ENCODE measurements around the gene PTTG2.
"Not testable (repeated sequence)": the region's sequence is repeated elsewhere in the genome, so short reads cannot be mapped to it uniquely, and the experiment has no call there.

Gene PTTG2

GRCh38 chr4:37960098-37960497 lies at the start of gene PTTG2:
TSS of gene PTTG2 (plus strand) at chr4:37960398. CDS start at chr4:37960435, 37 bp downstream.
- no peak for DNase-seq (ENCODE audit: low read depth, low spot score)

DNA sequence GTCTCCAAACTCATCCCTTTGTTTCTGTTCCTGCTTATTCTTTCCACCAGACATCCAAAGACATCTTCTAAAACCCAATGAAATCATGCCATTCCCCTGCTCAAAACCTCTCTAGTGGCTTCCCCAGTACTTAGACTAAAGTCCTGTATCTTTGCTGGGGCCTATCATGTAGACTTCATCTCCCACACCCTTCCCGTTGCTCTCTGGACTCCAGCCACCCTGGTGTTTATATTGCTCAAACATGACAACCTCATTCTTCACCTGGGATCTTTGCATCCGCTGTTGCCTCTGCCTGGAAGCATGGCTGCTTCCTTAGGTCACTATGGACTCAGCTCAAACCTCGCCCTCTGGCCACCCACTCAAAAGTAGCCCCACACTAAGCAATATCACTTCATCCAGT lies 45.7 kb upstream of the PTTG2 start:
- no peak for DNase-seq (ENCODE audit: low read depth, low spot score)

DNA sequence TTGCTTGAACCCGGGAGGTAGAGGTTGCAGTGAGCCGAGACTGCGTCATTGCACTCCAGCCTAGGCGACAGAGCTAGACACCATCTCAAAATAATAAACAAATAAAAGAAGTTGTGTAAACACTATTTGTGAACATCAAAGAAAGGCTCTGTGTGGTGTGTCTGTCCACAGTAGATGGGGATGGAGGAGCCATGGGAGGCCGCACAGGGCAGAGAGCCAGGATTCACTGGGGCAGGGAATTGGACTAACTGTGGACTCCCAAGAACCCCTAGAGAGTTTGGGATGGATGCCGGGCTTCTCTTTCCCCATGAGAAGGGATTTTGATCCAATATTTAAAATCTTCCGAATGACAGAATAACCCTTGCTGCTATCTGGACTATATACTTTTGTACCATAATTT lies 42.8 kb upstream of the PTTG2 start:
- no peak for DNase-seq (ENCODE audit: low read depth, low spot score)

GRCh38 chr4:37918653-37919052 lies 41.5 kb upstream of the PTTG2 start:
- no peak for DNase-seq (ENCODE audit: low read depth, low spot score)

DNA sequence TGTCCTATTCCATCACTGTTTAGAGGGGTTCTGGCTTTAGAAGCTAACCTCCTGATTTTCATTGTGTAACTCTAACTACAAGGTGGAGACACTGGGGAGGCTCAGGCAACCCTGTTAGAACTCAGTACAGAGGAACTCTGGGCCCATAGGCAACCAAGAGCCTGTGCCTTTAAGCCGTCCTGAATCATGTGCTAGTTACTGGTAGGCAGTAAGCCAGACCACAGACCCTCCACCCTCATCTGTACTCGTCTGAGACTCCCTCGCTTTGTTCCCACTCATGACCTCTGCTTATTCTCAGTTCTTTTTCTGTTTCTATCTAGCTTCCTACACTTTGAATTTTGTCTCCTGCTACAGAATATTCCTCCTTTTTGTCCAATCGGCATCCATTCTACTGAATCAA lies 37.9 kb upstream of the PTTG2 start:
- no peak for DNase-seq (ENCODE audit: low read depth, low spot score)

DNA sequence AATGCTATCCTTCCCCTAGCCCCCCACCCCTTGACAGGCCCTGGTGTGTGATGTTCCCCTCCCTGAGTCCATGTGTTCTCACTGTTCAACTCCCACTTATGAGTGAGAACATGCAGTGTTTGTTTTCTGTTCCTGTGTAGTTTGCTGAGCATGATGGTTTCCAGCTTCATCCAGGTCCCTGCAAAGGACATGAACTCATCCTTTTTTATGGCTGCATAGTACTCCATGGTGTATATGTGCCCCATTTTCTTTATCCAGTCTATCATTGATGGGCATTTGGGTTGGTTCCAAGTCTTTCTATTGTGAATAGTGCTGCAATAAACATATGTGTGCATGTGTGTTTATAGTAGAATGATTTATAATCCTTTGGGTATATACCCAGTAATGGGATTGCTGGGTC lies 37.1 kb upstream of the PTTG2 start:
- DNase-seq (ENCODE audit: low read depth, low spot score): not testable (repeated sequence)

- DNase-seq (ENCODE audit: low read depth, low spot score): no peak
Measured at GRCh38 chr4:37924946-37925345, 35.3 kb upstream of the PTTG2 start.

DNA sequence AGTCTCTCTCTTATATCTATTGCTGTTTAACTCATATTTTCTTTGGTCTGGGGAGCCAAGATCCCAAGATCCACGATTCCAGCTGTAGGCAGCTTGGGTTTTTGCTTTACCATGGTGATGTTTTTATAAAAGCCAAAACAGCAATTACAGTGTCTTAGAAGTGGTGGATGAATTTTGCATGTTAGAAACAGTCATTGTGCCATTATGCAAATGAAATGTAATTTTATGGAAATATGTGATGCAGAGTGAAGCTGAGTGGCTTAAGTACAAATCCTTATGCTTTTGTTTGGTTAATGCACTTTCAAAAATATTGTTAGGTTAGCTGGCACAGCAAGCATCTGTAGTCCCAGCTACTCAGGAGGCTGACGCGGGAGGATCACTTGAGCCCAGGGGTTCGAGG lies 32.8 kb upstream of the PTTG2 start:
- no peak for DNase-seq (ENCODE audit: low read depth, low spot score)

GRCh38 chr4:37928426-37929416 lies 31.5 kb upstream of the PTTG2 start:
- DNase-seq (ENCODE audit: low read depth, low spot score): no peak

DNA sequence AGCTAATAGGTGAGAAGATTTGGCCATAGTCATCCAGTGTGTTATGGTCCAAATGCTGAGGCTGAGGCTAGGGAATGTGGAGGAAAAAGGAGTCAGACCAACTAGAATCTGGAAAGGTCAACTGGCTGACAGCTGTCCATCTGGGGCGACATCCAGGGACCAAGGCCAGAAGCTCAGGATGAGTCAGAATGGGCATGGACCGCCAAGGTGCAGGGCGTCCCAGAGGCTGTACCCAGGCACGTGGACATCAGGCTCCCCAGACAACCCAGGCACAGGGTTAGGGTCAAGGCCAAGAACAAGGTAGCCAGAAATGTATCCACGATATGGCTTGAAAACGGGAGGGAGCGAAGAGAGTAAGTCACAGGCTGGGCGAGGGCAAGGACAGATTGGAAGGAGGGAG lies 26.1 kb upstream of the PTTG2 start:
- DNase-seq (ENCODE audit: low read depth, low spot score): no peak

DNA sequence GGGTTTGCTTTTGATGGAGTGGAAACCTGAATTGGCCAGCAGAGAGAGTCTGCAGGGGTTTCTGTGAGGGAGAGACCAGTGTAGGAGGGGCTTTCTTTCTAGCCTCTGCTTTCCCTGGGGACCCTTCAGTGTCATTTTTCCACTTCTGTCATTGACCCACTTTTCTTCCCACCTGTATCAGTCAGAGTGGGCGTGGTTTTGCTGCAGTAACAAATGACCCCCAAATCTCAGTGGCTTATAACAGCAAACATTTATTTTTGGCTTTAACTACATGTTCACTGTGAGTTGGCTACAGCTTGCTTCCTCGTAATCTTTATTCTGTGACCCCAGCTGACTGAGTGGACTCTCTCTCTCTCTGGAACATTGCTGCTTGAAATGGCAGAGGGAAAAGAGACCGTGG lies 25.6 kb upstream of the PTTG2 start:
- DNase-seq (ENCODE audit: low read depth, low spot score): no peak

DNA sequence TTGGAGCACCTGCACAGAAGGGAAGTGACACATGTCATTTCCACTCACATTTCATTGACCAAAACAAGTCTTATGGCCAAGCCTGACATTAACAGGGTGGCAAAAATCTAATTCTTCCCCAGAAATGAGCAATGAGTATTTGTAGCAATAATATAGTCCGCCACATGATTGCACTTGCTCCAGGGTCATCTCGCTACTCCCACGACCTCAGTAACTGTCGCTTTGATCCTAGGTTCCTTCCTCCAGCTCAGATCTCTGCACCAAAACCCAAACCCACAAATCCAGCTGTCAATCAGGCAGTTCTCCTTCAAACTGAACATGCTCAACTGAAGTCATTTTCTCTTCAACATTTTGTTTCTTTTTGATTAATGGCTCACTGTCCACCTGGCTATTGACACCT lies 25.2 kb upstream of the PTTG2 start:
- DNase-seq (ENCODE audit: low read depth, low spot score): no peak

DNA sequence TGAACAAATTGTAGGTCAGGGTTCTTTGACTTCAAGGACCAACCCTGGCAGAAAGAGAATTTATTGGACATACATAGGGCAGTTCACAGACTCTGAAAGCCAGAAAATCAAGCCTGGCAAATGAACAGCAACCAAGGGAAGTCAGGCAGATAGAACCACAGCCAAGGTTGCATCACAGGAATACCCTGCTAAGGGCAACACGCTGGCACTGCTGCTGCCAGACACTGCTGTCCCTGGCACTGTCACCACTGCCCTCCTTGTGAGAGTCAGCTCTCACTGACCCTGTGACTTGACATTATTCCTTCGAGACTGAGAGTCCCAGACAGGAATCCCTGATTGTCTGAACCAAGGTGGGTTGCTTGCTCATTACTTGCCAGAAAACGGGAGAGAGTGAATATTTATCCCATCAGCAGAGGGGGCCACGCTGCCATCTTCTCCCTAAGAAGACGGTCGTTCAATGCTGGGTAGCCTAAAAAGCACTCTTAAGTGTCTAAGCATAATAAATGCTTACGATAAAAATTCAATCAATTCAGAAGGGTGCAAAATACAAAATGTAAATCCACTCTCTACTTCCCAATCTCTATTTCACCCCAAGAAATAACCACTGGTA lies 23.2 kb upstream of the PTTG2 start:
- DNase-seq (ENCODE audit: low read depth, low spot score): no peak

DNA sequence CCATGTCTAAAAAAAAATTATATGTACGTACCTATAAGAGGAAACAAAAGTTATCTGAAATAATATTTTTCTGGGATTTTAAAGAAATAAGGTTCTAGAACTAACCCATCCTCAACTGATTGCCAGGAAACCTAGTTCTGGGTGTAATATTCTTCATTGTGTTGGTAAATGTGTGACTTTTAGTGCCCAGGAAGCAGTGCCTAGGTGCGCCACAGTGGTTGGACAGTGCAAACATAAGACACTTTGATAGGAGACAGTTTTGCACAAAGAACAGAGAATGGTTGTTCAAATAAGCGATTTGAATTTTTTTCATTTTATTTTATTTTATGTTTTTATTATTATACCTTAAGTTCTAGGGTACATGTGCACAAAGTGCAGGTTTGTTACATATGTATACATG lies 22.0 kb upstream of the PTTG2 start:
- no peak for DNase-seq (ENCODE audit: low read depth, low spot score)

DNA sequence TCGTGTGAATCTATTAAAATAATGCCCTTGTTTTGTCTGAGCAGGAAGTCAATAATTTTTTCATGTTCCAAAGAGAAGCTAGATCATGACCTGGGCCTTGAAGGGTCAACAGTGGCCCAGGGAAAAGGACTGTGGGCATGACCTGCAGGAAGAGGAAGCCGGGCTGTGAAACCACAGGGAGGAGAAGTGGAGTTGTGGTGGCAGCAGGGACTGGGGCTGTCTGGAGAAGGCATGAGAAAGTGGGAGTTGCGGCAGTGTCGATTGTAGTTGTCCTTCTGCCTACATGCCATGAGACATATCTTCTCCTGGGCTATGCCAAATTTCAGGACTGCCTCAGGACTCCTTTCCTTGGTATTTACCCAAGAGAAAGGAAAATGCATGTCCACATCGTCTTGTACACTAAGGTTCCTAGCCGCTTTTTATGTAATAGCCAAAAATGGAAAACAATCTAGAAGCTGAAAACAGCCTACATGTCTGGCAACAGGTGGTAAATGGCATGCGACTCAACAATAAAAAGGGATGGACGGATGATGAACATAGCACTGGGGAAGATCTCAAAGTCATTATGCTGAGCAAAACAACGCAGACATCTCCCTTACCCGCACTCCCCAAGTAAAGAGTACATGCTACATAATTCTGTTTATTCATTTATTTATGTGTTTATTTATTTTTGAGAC lies 13.6 kb upstream of the PTTG2 start:
- DNase-seq (ENCODE audit: low read depth, low spot score): no peak

GRCh38 chr4:37948542-37948941 lies 11.7 kb upstream of the PTTG2 start:
- no peak for DNase-seq (ENCODE audit: low read depth, low spot score)

- DNase-seq (ENCODE audit: low read depth, low spot score): no peak
Measured at GRCh38 chr4:37949636-37950426, 10.4 kb upstream of the PTTG2 start.

DNA sequence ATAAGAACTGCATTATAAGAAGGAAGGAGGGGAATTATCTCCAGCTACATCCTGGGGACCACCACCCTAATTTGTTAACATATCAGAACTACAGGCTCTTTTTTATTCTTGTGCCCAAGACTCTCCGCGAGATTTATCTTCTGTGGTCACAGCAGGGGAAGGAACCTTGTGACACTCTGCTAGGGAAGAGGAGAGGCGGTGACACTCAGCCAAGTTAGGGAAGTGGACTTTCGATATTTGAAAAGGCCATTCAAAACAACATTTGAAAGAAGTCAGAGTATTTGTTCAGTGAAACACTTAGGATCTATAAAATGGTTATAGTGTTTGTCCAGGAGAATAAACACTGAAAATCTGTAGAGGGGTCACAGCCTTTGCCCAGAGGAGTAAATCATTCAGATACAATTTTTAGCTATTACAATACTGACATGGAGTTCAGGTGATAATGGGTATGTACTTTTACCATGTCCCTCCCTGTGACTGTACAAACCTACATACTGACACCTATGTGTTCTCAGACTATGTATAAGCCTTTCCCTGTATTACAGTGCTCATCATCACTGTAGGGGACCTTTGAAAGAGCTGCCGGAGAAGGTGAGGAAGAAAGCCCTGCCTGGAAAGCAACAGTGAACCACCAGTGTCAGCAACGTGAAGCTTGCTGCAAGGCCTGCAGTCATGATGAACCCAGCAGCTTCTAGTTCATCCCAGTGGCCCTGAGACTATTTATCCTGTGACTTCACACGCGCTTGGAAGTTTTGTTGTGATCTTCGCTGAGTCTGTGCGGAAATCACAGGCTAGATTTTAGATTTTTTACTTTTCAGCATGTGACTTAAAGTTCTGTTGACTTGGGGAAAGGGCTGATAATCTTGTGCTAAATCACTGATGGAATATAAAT lies 8.5 kb upstream of the PTTG2 start:
- no peak for DNase-seq (ENCODE audit: low read depth, low spot score)

DNA sequence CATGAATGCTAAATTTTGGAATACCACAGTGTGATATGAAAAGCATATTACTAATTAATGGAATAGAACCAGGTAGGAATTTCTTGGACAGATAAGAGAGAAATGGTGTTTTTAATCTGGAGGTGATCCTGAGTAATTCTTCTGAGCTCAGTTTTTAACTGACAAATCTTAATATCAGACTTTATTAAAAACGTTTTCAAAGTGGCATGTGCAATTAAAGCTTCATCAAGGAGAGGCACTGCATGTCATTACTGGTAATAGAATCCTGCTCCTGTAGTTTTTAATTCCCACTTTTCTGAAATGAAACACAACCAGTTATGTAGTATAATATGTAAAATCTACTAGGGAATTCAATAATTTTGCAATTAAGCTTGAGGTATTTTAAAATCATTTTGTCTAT lies 7.0 kb upstream of the PTTG2 start:
- DNase-seq (ENCODE audit: low read depth, low spot score): no peak

- no peak for DNase-seq (ENCODE audit: low read depth, low spot score)
Measured at GRCh38 chr4:37953620-37954293, 6.4 kb upstream of the PTTG2 start.

Measured in iPS DF 19.7 (cell line).